Panc1 (cell line): Measurements from ENCODE around the gene BRICD5. TPM values are rescaled to one million over a fixed set of nuclear protein-coding genes. Genes with fewer than 3 reads are reported as not detected.

Experiments used
- ATAC-seq: fragments of 200-7000 bp; cut with Tn5 transposase; 2 replicates; pipeline ENCODE4 v1.9.1; 2020; ENCODE audit warnings: mild to moderate bottlenecking, moderate library complexity
- BruUV-seq: library from RNA; stranded (reverse); fragments of 400-500 nt; replicated peaks from 2 replicates; lab custom pipeline; 2021; lab: Mats Ljungman, UMichigan
- CTCF ChIA-PET: fragments of 300-600 bp; sonication (Branson Sonifier 250); formaldehyde crosslinking; loops from one replicate; lab custom pipeline; 2022; ENCODE audit warnings: antibody characterized with exemption; lab: Charles Lee
- POLR2A ChIA-PET: fragments of 300-600 bp; sonication (Branson Sonifier 250); formaldehyde crosslinking; loops from one replicate; lab custom pipeline; 2022; ENCODE audit warnings: antibody characterized with exemption; lab: Charles Lee
- DNase-seq: peaks from one replicate; pipeline ENCODE4 v3.0.0-alpha.2; 2010; ENCODE audit warnings: low read depth, low spot score
- H3K27ac ChIP-seq: 2 replicates; pipeline ENCODE4 v1.5.1; 2011; ENCODE audit warnings: mild to moderate bottlenecking, low read length, inconsistent platforms
- H3K27me3 ChIP-seq: fragments of 200-500 bp; sonication (Bioruptor generic); 2 replicates; pipeline ENCODE4 v1.6.0; 2014; ENCODE audit warnings: low read length, inconsistent platforms; ENCODE audit not compliant: control insufficient read depth, insufficient read depth
- H3K36me3 ChIP-seq: fragments of 200-500 bp; sonication (Bioruptor generic); 2 replicates; pipeline ENCODE4 v1.5.1; 2014; ENCODE audit warnings: inconsistent platforms, mild to moderate bottlenecking, low read length, moderate library complexity; ENCODE audit not compliant: control insufficient read depth, insufficient read depth
- H3K4me1 ChIP-seq: 2 replicates; pipeline ENCODE4 v1.5.1; 2011; ENCODE audit warnings: inconsistent platforms, mild to moderate bottlenecking, low read length, moderate library complexity; ENCODE audit not compliant: control insufficient read depth, insufficient read depth
- H3K4me3 ChIP-seq, 2 experiments: 2 replicates each; pipeline ENCODE4 v1.5.1; 2011 to 2012; ENCODE audit warnings: low read depth in 2 of 2, low read length in 2 of 2, mild to moderate bottlenecking in 2 of 2, inconsistent platforms in 1 of 2, moderate library complexity in 1 of 2
- H3K9me3 ChIP-seq: fragments of 200-500 bp; sonication (Bioruptor generic); 2 replicates; pipeline ENCODE4 v1.5.1; 2014; ENCODE audit warnings: low read depth, mild to moderate bottlenecking, inconsistent platforms, low read length, moderate library complexity; ENCODE audit not compliant: control insufficient read depth, insufficient read depth
- POLR2AphosphoS5 ChIP-seq: IDR thresholded peaks from 2 replicates; pipeline ENCODE4 v1.6.1; 2012; ENCODE audit warnings: mild to moderate bottlenecking, low read depth, low read length, moderate library complexity
- SIN3A ChIP-seq: IDR thresholded peaks from 2 replicates; pipeline ENCODE4 v1.6.1; 2012; ENCODE audit warnings: low read depth, mild to moderate bottlenecking, low read length, moderate library complexity, borderline replicate concordance; ENCODE audit not compliant: insufficient read depth
- TCF7L2 ChIP-seq: IDR thresholded peaks from 2 replicates; pipeline ENCODE4 v1.6.1; 2011; ENCODE audit warnings: mild to moderate bottlenecking, low read depth, low read length, inconsistent platforms
- in situ Hi-C: cut with HindIII; loops from 2 replicates; pipeline ENCODE4 v1.10.0; 2016; ENCODE audit warnings: low sequenced_read_pairs, low pct_unique_long_range_greater_than_20kb
- intact Hi-C: fragments of 100-400 bp; cut with micrococcal nuclease; formaldehyde crosslinking; loops from one replicate; pipeline ENCODE4 v1.10.0; 2022; ENCODE audit not compliant: unreplicated experiment
- total RNA-seq: library from RNA; stranded (reverse); gene quantifications from one replicate; pipeline ENCODE4 v1.2.1, GENCODE V29; 2021; ENCODE audit not compliant: unreplicated experiment
- TF ChIP-seq, protein P1 (sequence below), 2 experiments: IDR thresholded peaks; 2 replicates each; pipeline ENCODE4 v1.6.1; 2011 to 2012; ENCODE audit warnings: low read depth in 2 of 2, control low read depth in 1 of 2, low read length in 1 of 2, mild to moderate bottlenecking in 1 of 2, moderate library complexity in 1 of 2; ENCODE audit not compliant: insufficient read depth in 1 of 2
- TF ChIP-seq, protein P2 (sequence below): fragments of 450-650 bp; IDR thresholded peaks from 2 replicates; pipeline ENCODE4 v1.5.1; 2017; ENCODE audit warnings: mild to moderate bottlenecking

The BRICD5 gene
- total RNA-seq, 1 experiment from 2014 or later: 8.7 TPM

DNA sequence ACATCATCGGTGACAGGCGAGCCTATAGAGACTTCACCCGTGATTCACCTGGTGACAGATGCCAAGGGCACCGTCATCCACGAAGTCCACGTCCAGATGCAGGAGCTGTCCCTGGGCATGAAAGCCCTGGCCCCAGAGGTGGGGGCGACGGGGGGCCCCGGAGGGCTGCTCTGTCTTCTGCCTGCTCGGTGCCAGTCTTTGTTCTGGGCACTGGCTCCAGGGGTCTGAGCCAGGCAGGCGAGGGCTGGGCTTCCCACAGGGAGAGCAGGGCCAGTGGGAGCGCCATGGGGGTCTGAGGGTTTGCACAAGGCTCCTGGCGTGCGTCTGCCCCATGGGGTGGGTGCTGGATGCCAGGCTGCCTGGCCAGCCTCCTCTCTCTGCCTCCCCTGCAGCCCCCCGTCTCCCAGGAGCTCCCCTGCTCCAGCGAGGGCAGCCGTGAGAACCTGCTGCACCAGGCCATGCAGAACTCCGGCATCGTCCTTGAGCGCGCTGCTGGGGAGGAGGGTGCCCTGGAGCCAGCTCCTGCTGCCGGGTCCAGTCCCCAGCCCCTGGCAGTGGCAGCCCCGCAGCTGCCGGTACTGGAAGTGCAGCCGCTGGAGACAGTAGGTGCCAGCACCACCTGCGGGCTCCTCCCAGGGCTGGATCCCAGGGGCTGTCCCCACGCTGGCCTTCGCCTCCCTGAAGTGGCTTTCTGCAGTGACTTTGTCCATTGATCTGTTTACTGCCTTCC, 22.5 kb upstream of the BRICD5 start:
- Histone ChIP-seq H3K4me1 (peaks cover 5% of the 10 kb centered on the region; the same call in 1 of the 2 replicates), H3K27me3 (no peaks in the 10 kb centered on the region), H3K27ac (no peak overlapping the region), H3K4me3 (no peak overlapping the region), H3K36me3 (peaks cover 5% of the 10 kb centered on the region; the same call in 1 of the 2 replicates), H3K9me3 (no peaks in the 10 kb centered on the region)
- intact Hi-C loops: no loop called here
- POLR2A ChIA-PET: no interaction called here
- DNase-seq: no peak
- no peak for ATAC-seq
- CTCF ChIA-PET: no interaction called here
- TF ChIP-seq, protein P1, sequence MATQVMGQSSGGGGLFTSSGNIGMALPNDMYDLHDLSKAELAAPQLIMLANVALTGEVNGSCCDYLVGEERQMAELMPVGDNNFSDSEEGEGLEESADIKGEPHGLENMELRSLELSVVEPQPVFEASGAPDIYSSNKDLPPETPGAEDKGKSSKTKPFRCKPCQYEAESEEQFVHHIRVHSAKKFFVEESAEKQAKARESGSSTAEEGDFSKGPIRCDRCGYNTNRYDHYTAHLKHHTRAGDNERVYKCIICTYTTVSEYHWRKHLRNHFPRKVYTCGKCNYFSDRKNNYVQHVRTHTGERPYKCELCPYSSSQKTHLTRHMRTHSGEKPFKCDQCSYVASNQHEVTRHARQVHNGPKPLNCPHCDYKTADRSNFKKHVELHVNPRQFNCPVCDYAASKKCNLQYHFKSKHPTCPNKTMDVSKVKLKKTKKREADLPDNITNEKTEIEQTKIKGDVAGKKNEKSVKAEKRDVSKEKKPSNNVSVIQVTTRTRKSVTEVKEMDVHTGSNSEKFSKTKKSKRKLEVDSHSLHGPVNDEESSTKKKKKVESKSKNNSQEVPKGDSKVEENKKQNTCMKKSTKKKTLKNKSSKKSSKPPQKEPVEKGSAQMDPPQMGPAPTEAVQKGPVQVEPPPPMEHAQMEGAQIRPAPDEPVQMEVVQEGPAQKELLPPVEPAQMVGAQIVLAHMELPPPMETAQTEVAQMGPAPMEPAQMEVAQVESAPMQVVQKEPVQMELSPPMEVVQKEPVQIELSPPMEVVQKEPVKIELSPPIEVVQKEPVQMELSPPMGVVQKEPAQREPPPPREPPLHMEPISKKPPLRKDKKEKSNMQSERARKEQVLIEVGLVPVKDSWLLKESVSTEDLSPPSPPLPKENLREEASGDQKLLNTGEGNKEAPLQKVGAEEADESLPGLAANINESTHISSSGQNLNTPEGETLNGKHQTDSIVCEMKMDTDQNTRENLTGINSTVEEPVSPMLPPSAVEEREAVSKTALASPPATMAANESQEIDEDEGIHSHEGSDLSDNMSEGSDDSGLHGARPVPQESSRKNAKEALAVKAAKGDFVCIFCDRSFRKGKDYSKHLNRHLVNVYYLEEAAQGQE (IDR thresholded peaks at IDR 0.05; ENCODE audit: insufficient read depth in 1 of 2, low read depth in 2 of 2, low read length in 1 of 2): no peak
- no peak for TF ChIP-seq POLR2AphosphoS5
- TF ChIP-seq, protein P2, sequence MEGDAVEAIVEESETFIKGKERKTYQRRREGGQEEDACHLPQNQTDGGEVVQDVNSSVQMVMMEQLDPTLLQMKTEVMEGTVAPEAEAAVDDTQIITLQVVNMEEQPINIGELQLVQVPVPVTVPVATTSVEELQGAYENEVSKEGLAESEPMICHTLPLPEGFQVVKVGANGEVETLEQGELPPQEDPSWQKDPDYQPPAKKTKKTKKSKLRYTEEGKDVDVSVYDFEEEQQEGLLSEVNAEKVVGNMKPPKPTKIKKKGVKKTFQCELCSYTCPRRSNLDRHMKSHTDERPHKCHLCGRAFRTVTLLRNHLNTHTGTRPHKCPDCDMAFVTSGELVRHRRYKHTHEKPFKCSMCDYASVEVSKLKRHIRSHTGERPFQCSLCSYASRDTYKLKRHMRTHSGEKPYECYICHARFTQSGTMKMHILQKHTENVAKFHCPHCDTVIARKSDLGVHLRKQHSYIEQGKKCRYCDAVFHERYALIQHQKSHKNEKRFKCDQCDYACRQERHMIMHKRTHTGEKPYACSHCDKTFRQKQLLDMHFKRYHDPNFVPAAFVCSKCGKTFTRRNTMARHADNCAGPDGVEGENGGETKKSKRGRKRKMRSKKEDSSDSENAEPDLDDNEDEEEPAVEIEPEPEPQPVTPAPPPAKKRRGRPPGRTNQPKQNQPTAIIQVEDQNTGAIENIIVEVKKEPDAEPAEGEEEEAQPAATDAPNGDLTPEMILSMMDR: no peak
- TF ChIP-seq SIN3A: no peak
- no peak for TF ChIP-seq TCF7L2
- in situ Hi-C loops: no loop called here
- no TSS peak for BruUV-seq

DNA sequence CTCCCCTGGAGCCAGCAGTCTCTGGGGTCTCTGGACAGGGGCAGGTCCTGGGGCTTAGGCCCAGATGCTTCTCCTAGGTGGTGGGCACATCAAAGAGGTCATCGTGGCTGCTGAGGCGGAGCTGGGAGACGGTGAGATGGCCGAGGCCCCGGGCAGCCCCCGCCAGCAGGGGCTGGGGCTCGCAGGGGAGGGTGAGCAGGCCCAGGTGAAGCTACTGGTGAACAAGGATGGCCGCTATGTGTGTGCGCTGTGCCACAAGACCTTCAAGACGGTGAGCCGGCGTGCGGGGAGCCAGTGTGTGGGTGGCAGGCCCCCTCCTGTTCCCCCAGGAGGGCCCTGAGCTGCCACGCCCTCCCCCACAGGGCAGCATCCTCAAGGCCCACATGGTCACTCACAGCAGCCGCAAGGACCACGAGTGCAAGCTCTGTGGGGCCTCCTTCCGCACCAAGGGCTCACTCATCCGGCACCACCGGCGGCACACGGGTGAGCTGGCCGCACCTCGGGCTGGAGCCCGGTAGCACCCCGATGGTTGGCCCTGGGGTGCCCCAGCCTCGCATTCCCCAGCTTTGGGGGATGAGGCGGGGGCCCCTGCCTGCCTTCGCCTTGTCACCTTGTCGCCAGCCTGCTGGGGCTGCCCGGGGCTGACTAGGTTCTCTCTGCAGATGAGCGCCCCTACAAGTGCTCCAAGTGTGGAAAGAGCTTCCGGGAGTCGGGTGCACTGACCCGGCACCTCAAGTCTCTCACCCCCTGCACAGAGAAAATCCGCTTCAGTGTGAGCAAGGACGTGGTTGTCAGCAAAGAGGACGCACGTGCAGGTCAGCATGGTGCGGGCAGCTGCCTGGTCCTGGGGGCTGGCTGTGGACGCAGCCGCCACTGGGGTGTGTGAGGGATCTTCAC, 21.7 kb upstream of the BRICD5 start:
- H3K4me3 ChIP-seq: no peak overlapping the region
- H3K27ac ChIP-seq: no peak overlapping the region
- TF ChIP-seq, protein P1 (IDR thresholded peaks at IDR 0.05; ENCODE audit: insufficient read depth in 1 of 2, low read depth in 2 of 2, low read length in 1 of 2): no peak
- TF ChIP-seq POLR2AphosphoS5 (no peak), SIN3A (no peak), TCF7L2 (no peak)
- TF ChIP-seq, protein P2: no peak
- peaks cover 5% of the 10 kb centered on the region; the same call in 1 of the 2 replicates for H3K4me1 ChIP-seq
- POLR2A ChIA-PET: no interaction called here
- in situ Hi-C loops: no loop called here
- peaks cover 5% of the 10 kb centered on the region; the same call in 1 of the 2 replicates for H3K36me3 ChIP-seq
- no peaks in the 10 kb centered on the region for H3K9me3 ChIP-seq
- ATAC-seq: no peak
- DNase-seq: no peak
- no peaks in the 10 kb centered on the region for H3K27me3 ChIP-seq
- no TSS peak for BruUV-seq
- intact Hi-C loops: no loop called here
- CTCF ChIA-PET: no interaction called here
